ENCODE results near the gene AJUBA. TPM values are rescaled to one million over a fixed set of nuclear protein-coding genes. Genes with fewer than 3 reads are reported as not detected.

Gene AJUBA
- total and polyA plus RNA-seq, 2 of the 8 experiments (the other 6 are each of a cell fraction or from before 2014, with no cell fraction given), result 33.1 to 46.0 TPM

- no peaks in the 10 kb centered on the region for H3K27me3 ChIP-seq (replicated peaks in 1 of 4; ENCODE audit: control insufficient read depth in 3 of 4, extremely low read depth in 1 of 4, insufficient read depth in 3 of 4, low read length in 3 of 4)
- ChIA-PET CTCF (ENCODE audit: partially characterized antibody) (interaction anchor here (1.0 to 11.9 kb wide), 7 partner anchors 9 to 47 kb away, joined by 3 to 103 read pairs (median 5); partner anchors contain the start of genes AJUBA and PSMB11), POLR2A (ENCODE audit: partially characterized antibody) (interaction anchor here (0.7 to 11.2 kb wide), 6 partner anchors 9 to 27 kb away, joined by 3 to 99 read pairs (median 6); partner anchors contain the start of gene PSMB5)
- no peak overlapping the region for H2BK20ac ChIP-seq (ENCODE audit: low read length)
- H3K79me2 ChIP-seq (ENCODE audit: control insufficient read depth in 1 of 2, insufficient read depth in 2 of 2, low read length in 2 of 2), result no peaks in the 10 kb centered on the region
- no peak overlapping the region for H2AK5ac ChIP-seq (ENCODE audit: low read depth, low read length)
- H3K9ac ChIP-seq (replicated peaks in 1 of 4; ENCODE audit: extremely low read depth in 1 of 4, low read depth in 3 of 4, low read length in 3 of 4), result no peak overlapping the region
- H2AFZ ChIP-seq (ENCODE audit: low read length), result no peak overlapping the region
- H3K4me3 ChIP-seq (ENCODE audit: extremely low read depth in 1 of 4, insufficient read depth in 2 of 4, low read depth in 3 of 4, low read length in 4 of 4), result no peak overlapping the region
- no peak overlapping the region for H3K23ac ChIP-seq (ENCODE audit: insufficient read length)
- H3K9me3 ChIP-seq (ENCODE audit: insufficient read depth in 2 of 2, low read depth in 1 of 2, low read length in 1 of 2), result no peaks in the 10 kb centered on the region
- H4K8ac ChIP-seq (ENCODE audit: extremely low read depth, insufficient read depth, low read length), result no peak overlapping the region
- no peak overlapping the region for H2BK120ac ChIP-seq (replicated peaks; ENCODE audit: low read depth, low read length)
- H3K56ac ChIP-seq (replicated peaks; ENCODE audit: insufficient read length, low read depth, low read length), result no peak overlapping the region
- no peak overlapping the region for H2BK5ac ChIP-seq (ENCODE audit: low read depth, low read length)
- no peak overlapping the region for H3K18ac ChIP-seq (ENCODE audit: extremely low read depth, low read length)
- no peak overlapping the region for H4K5ac ChIP-seq (ENCODE audit: insufficient read length, low read depth, low read length)
- WGBS, 2 experiments (ENCODE audit: extremely low coverage in 1 of 2, insufficient coverage in 1 of 2, insufficient read length in 1 of 2, insufficient replicate concordance in 2 of 2, low coverage in 1 of 2, low lambda C conversion rate in 2 of 2, missing lambda C conversion rate in 1 of 2), result 88% methylated on average over 9 of the region's 9 CpGs; no CpG with 5 or more reads in 1 of the 2 experiments
- no peak for DNase-seq (ENCODE audit: low read depth in 1 of 2, low spot score in 2 of 2)
- H3K4ac ChIP-seq (replicated peaks; ENCODE audit: insufficient read length, low read depth, low read length), result no peak overlapping the region
- peaks cover 0 to 3% (median under 1%) of the 10 kb centered on the region in 4 experiments; a peak in 1 of 7 replicates for H3K4me1 ChIP-seq (replicated peaks in 1 of 4; ENCODE audit: control insufficient read depth in 3 of 4, insufficient read depth in 4 of 4, low read length in 3 of 4)
- no peak overlapping the region for H3K27ac ChIP-seq (ENCODE audit: low read depth, low read length)
- no peak overlapping the region for H2BK15ac ChIP-seq (ENCODE audit: low read length)
- H3K14ac ChIP-seq (ENCODE audit: insufficient read length), result no peak overlapping the region
- H3K36me3 ChIP-seq (ENCODE audit: control insufficient read depth in 2 of 4, insufficient read depth in 4 of 4, low read length in 3 of 4), result peaks cover 3 to 15% (median 9%) of the 10 kb centered on the region in 4 experiments; a peak in 6 of 8 replicates
- no peak for FAIRE-seq
- H4K91ac ChIP-seq (replicated peaks; ENCODE audit: insufficient read length, low read length), result no peak overlapping the region
- H3K23me2 ChIP-seq (ENCODE audit: low read depth, low read length), result no peaks in the 10 kb centered on the region; the same call in 1 of the 2 replicates
- H3K79me1 ChIP-seq (ENCODE audit: low read depth, low read length), result no peaks in the 10 kb centered on the region
- H4K20me1 ChIP-seq (replicated peaks in 1 of 2; ENCODE audit: control insufficient read depth in 1 of 2, insufficient read depth in 2 of 2, low read length in 2 of 2), result peaks cover 0 to 3% of the 10 kb centered on the region in 2 experiments
- H3K4me2 ChIP-seq (ENCODE audit: insufficient read depth in 1 of 2, low read depth in 2 of 2, low read length in 2 of 2), result no peak overlapping the region
- no peak overlapping the region for H2BK12ac ChIP-seq (ENCODE audit: low read depth, low read length)
- TF ChIP-seq POU5F1 (IDR thresholded peaks at IDR 0.05; ENCODE audit: low read depth, low read length), result no peak
- TF ChIP-seq SP4 (IDR thresholded peaks at IDR 0.05; ENCODE audit: low read length), result no peak
- no peak for TF ChIP-seq RAD21 (IDR thresholded peaks at IDR 0.05 in 1 of 2, conservative IDR thresholded peaks at IDR 0.05 in 1 of 2; ENCODE audit: low read depth in 2 of 2, low read length in 2 of 2)
- TF ChIP-seq SP1 (IDR thresholded peaks at IDR 0.05; ENCODE audit: low read depth, low read length), result no peak
- no peak for TF ChIP-seq SAP30 (IDR thresholded peaks at IDR 0.05; ENCODE audit: insufficient read depth, insufficient replicate concordance, low read length)
- TF ChIP-seq SIN3A (conservative IDR thresholded peaks at IDR 0.05 in 1 of 2, IDR thresholded peaks at IDR 0.05 in 1 of 2; ENCODE audit: low read depth in 1 of 2, low read length in 2 of 2), result no peak
- TF ChIP-seq RXRA (IDR thresholded peaks at IDR 0.05; ENCODE audit: insufficient read depth, low read depth, low read length), result no peak
- no peak for TF ChIP-seq SIX5 (IDR thresholded peaks at IDR 0.05; ENCODE audit: low read depth, low read length)
- TF ChIP-seq CHD2 (IDR thresholded peaks at IDR 0.05; ENCODE audit: low read length), result no peak
- no peak for TF ChIP-seq POLR2A (IDR thresholded peaks at IDR 0.05; ENCODE audit: control extremely low read depth in 1 of 2, low read depth in 2 of 2, low read length in 2 of 2)
- no peak for TF ChIP-seq ATF3 (IDR thresholded peaks at IDR 0.05; ENCODE audit: insufficient read depth, low read depth, low read length)
- no peak for TF ChIP-seq RBBP5 (IDR thresholded peaks at IDR 0.05; ENCODE audit: borderline replicate concordance, low read depth, low read length)
- TF ChIP-seq EZH2 (IDR thresholded peaks at IDR 0.05; ENCODE audit: low read depth, low read length, severe bottlenecking), result no peak
Observed at GRCh38 chr14:23021434-23021833, 39.1 kb upstream of the AJUBA start.
